Glutamatergic neuron (in vitro differentiated cells): ENCODE results near the gene ABCC5. TPM values are rescaled to one million over a fixed set of nuclear protein-coding genes. Genes with fewer than 3 reads are reported as not detected.
"Not testable (repeated sequence)": the region's sequence is repeated elsewhere in the genome, so short reads cannot be mapped to it uniquely, and the experiment has no call there.

Experiments used
- DNase-seq: peaks from one replicate; pipeline ENCODE4 v3.0.0; 2022
- H3K27ac Mint-ChIP-seq: one replicate; pipeline ENCODE4 v1.8.0; 2020; ENCODE audit warnings: mild to moderate bottlenecking, mixed read lengths, inconsistent platforms; ENCODE audit not compliant: unreplicated experiment
- H3K27me3 Mint-ChIP-seq: one replicate; pipeline ENCODE4 v1.8.0; 2020; ENCODE audit warnings: mild to moderate bottlenecking, moderate library complexity, mixed read lengths, inconsistent platforms; ENCODE audit not compliant: unreplicated experiment
- H3K36me3 Mint-ChIP-seq: one replicate; pipeline ENCODE4 v1.8.0; 2020; ENCODE audit warnings: mild to moderate bottlenecking, mixed read lengths, inconsistent platforms; ENCODE audit not compliant: unreplicated experiment
- H3K4me1 Mint-ChIP-seq: one replicate; pipeline ENCODE4 v1.8.0; 2020; ENCODE audit warnings: mild to moderate bottlenecking, low read depth, mixed read lengths, inconsistent platforms; ENCODE audit not compliant: unreplicated experiment
- H3K4me3 Mint-ChIP-seq: one replicate; pipeline ENCODE4 v1.8.0; 2020; ENCODE audit warnings: mild to moderate bottlenecking, mixed read lengths, inconsistent platforms; ENCODE audit not compliant: unreplicated experiment
- H3K9me3 Mint-ChIP-seq: one replicate; pipeline ENCODE4 v1.8.0; 2020; ENCODE audit warnings: mild to moderate bottlenecking, moderate library complexity, mixed read lengths, inconsistent platforms; ENCODE audit not compliant: unreplicated experiment
- CTCF ChIP-seq: fragments of 200-600 bp; sonication (generic); IDR thresholded peaks from one replicate; pipeline ENCODE4 v1.5.0; 2021; ENCODE audit not compliant: partially characterized antibody, unreplicated experiment
- total RNA-seq: library from RNA; stranded (reverse); fragmentation: NEBNext Ultra II Directional; extraction: Animal tissue kit (Norgen Biotek cat#: 25700); gene quantifications from one replicate; pipeline ENCODE4 v1.2.1, GENCODE V29; 2021; ENCODE audit not compliant: unreplicated experiment

The ABCC5 gene
- total RNA-seq, 1 donor from 2014 or later: 134 TPM

DNA sequence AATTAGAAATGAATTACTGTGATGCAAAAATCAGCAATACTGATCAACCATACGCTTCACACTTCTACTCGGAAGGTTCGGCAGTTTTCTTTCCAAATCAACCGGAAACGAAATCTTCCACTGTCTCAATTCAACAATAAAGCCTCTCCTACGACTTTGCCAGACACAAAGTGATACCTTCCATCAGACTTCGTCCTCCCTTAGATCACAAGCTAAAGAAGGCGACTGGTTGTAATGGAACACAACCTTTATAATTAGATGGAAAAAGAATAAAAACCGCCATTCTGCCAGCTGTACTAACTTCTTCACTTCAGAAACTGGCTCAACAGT, 133.6 kb downstream of the ABCC5 start:
- no peak for TF ChIP-seq CTCF
- DNase-seq: no peak
- H3K36me3 Mint-ChIP-seq: no peaks in the 10 kb centered on the region
- H3K4me1 Mint-ChIP-seq: peaks cover 14% of the 10 kb centered on the region
- no peaks in the 10 kb centered on the region for H3K9me3 Mint-ChIP-seq
- H3K27me3 Mint-ChIP-seq: peaks cover 4% of the 10 kb centered on the region
- H3K4me3 Mint-ChIP-seq: peak overlapping the region; percentile 99
- H3K27ac Mint-ChIP-seq: peak overlapping the region; percentile 75

DNA sequence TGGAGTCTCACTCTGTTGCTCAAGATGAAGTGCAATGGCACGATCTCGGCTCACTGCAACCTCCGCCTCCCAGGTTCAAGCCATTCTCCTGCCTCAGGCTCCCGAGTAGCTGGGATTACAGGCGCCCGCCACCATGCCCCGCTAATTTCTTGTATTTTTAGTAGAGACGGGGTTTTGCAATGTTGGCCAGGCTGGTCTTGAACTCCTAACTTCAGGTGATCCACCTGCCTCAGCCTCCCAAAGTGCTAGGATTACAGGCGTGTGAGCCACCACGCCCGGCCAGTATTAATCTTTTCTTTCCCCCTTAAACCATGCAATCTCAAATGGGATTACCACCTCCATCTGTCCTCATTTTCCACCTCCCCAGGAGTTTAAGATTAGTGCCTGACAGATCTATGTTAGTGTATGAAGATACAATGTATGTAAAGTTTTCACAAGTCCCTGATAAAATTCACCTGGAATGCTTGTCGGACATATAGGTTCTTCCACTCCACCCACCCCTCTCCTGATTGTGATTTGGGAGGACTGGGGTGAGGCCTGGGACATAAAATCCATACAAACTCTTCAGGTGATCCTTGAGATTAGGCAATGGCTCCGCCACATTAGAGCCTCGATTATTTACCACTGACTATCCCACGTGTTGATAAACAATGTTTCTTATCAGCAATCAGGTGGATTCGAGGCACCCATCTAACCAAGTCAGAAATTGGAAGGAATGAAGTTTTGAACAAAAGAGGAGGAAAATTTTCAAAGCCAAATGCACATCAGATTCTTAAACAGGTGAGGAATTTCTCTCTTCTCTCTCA, 134.2 kb downstream of the ABCC5 start:
- no peaks in the 10 kb centered on the region for H3K9me3 Mint-ChIP-seq
- no peaks in the 10 kb centered on the region for H3K36me3 Mint-ChIP-seq
- H3K27ac Mint-ChIP-seq: peak overlapping the region; percentile 4
- peak overlapping the region; percentile 99 for H3K4me3 Mint-ChIP-seq
- TF ChIP-seq CTCF: no peak
- no peak for DNase-seq
- peaks cover 14% of the 10 kb centered on the region for H3K4me1 Mint-ChIP-seq
- peaks cover 4% of the 10 kb centered on the region for H3K27me3 Mint-ChIP-seq

DNA sequence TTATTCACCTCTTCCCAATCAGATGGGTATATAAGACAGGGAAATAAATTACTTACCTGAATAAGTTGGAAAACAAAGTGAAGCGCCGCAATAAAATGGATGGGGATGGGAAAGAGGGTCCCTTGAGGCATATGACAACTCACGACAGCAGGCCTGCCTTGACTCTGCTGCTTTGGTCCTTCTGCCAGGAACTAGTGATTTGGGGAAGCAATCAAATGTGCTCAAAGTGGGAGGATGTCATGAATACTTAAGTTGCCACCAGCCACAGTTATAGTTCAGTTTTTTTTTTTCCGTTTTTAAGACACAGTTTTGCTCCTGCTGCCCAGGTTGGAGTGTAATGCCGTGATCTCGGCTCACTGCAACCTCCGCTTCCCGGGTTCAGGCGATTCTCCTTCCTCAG, 137.6 kb downstream of the ABCC5 start:
- peaks cover 3% of the 10 kb centered on the region for H3K27me3 Mint-ChIP-seq
- H3K27ac Mint-ChIP-seq: peak overlapping the region; percentile 84
- no peak for DNase-seq
- H3K4me1 Mint-ChIP-seq: peaks cover 10% of the 10 kb centered on the region
- no peak overlapping the region for H3K4me3 Mint-ChIP-seq
- H3K36me3 Mint-ChIP-seq: peaks cover 4% of the 10 kb centered on the region
- no peak for TF ChIP-seq CTCF
- no peaks in the 10 kb centered on the region for H3K9me3 Mint-ChIP-seq

GRCh38 chr3:183879243-183879642, 138.4 kb downstream of the ABCC5 start:
- no peaks in the 10 kb centered on the region for H3K9me3 Mint-ChIP-seq
- H3K4me1 Mint-ChIP-seq: peaks cover 10% of the 10 kb centered on the region
- no peak overlapping the region for H3K4me3 Mint-ChIP-seq
- H3K36me3 Mint-ChIP-seq: peaks cover 4% of the 10 kb centered on the region
- H3K27me3 Mint-ChIP-seq: peaks cover 2% of the 10 kb centered on the region
- no peak for TF ChIP-seq CTCF
- no peak overlapping the region for H3K27ac Mint-ChIP-seq
- no peak for DNase-seq

- H3K36me3 Mint-ChIP-seq: peaks cover 4% of the 10 kb centered on the region
- no peak for DNase-seq
- TF ChIP-seq CTCF: no peak
- no peaks in the 10 kb centered on the region for H3K9me3 Mint-ChIP-seq
- no peak overlapping the region for H3K4me3 Mint-ChIP-seq
- peaks cover 2% of the 10 kb centered on the region for H3K27me3 Mint-ChIP-seq
- peaks cover 4% of the 10 kb centered on the region for H3K4me1 Mint-ChIP-seq
- H3K27ac Mint-ChIP-seq: no peak overlapping the region
Measured at GRCh38 chr3:183878071-183878470, 139.6 kb downstream of the ABCC5 start.

GRCh38 chr3:183877227-183877626, 140.5 kb downstream of the ABCC5 start:
- H3K36me3 Mint-ChIP-seq, H3K27ac Mint-ChIP-seq, H3K4me3 Mint-ChIP-seq, H3K4me1 Mint-ChIP-seq, DNase-seq, H3K27me3 Mint-ChIP-seq, H3K9me3 Mint-ChIP-seq: not testable (repeated sequence)
